HG02759 (cell line): ENCODE results near the gene ACVR1C.
"Not testable (repeated sequence)": the region's sequence is repeated elsewhere in the genome, so short reads cannot be mapped to it uniquely, and the experiment has no call there.

ENCODE experiments used
- ATAC-seq: cut with Tn5 transposase; IDR thresholded peaks from one replicate; pipeline ENCODE4 v1.9.1; 2021; ENCODE audit warnings: mild to moderate bottlenecking, moderate library complexity; ENCODE audit not compliant: unreplicated experiment

ACVR1C gene

GRCh38 chr2:157587576-157587975, 41.1 kb downstream of the ACVR1C start:
- ATAC-seq = no peak

GRCh38 chr2:157574165-157574564, 54.5 kb downstream of the ACVR1C start:
- no peak for ATAC-seq

GRCh38 chr2:157572725-157573124, 55.9 kb downstream of the ACVR1C start:
- no peak for ATAC-seq

- not testable (repeated sequence) for ATAC-seq
Measured at GRCh38 chr2:157566623-157567022, 62.0 kb downstream of the ACVR1C start.

GRCh38 chr2:157566113-157566512, 62.6 kb downstream of the ACVR1C start:
- not testable (repeated sequence) for ATAC-seq

- ATAC-seq = no peak
Measured at GRCh38 chr2:157565550-157565949, 63.1 kb downstream of the ACVR1C start.

- ATAC-seq = no peak
Measured at GRCh38 chr2:157559890-157560289, 68.8 kb downstream of the ACVR1C start.

GRCh38 chr2:157559461-157559860, 69.2 kb downstream of the ACVR1C start:
- ATAC-seq = no peak

GRCh38 chr2:157559061-157559460, 69.6 kb downstream of the ACVR1C start:
- ATAC-seq = no peak

GRCh38 chr2:157557770-157558169, 70.9 kb downstream of the ACVR1C start:
- ATAC-seq = no peak

- ATAC-seq = no peak
Measured at GRCh38 chr2:157540102-157540501, 88.6 kb downstream of the ACVR1C start.

GRCh38 chr2:157538064-157538463, 90.6 kb downstream of the ACVR1C start:
- no peak for ATAC-seq

GRCh38 chr2:157536815-157537214, 91.8 kb downstream of the ACVR1C start:
- ATAC-seq = no peak

- no peak for ATAC-seq
Measured at GRCh38 chr2:157528963-157529751, 99.5 kb downstream of the ACVR1C start.

- no peak for ATAC-seq
Measured at GRCh38 chr2:157526070-157526469, 102.6 kb downstream of the ACVR1C start.

GRCh38 chr2:157523270-157524247, 105.1 kb downstream of the ACVR1C start:
- ATAC-seq = no peak

GRCh38 chr2:157514966-157515365, 113.7 kb downstream of the ACVR1C start:
- ATAC-seq = not testable (repeated sequence)

- ATAC-seq = no peak
Measured at GRCh38 chr2:157509744-157510143, 118.9 kb downstream of the ACVR1C start.

GRCh38 chr2:157508676-157509075, 120.0 kb downstream of the ACVR1C start:
- ATAC-seq = no peak

- ATAC-seq = no peak
Measured at GRCh38 chr2:157506586-157506985, 122.1 kb downstream of the ACVR1C start.

- no peak for ATAC-seq
Measured at GRCh38 chr2:157504623-157505022, 124.0 kb downstream of the ACVR1C start.

GRCh38 chr2:157501026-157501425, 127.6 kb downstream of the ACVR1C start:
- no peak for ATAC-seq
